HEK293 (cell line): ENCODE data around the gene SLMAP.
A peak's percentile ranks its signal among the peaks of the same experiment; 100 is the strongest.

ENCODE experiments used
- CTCF ChIA-PET: fragments of 350-600 bp; formaldehyde crosslinking; extraction: SDS; loops from one replicate; lab custom pipeline; 2021; ENCODE audit warnings: antibody characterized with exemption; lab: Yijun Ruan, JAX
- POLR2A ChIA-PET: fragments of 300-600 bp; formaldehyde crosslinking; extraction: SDS; loops from one replicate; lab custom pipeline; 2020; ENCODE audit warnings: antibody characterized with exemption, inconsistent platforms; lab: Yijun Ruan, JAX
- H3K27ac ChIP-seq: fragments of 200-500 bp; sonication (Bioruptor generic); 2 replicates; pipeline ENCODE4 v1.5.1; 2014; ENCODE audit warnings: low read depth, low read length, control low read depth, inconsistent platforms; ENCODE audit errors: extremely low read depth
- H3K36me3 ChIP-seq, 2 experiments: fragments of 200-500 bp in 1 of 2; sonication (Bioruptor generic) in 1 of 2; 1 replicate in 1 of 2; 2 replicates in 1 of 2; pipeline ENCODE4 v1.5.1; 2014 to 2017; ENCODE audit warnings: inconsistent platforms in 2 of 2, low read length in 2 of 2; ENCODE audit not compliant: control insufficient read depth in 2 of 2, insufficient read depth in 1 of 2
- H3K4me1 ChIP-seq: fragments of 200-500 bp; sonication (Bioruptor generic); 2 replicates; pipeline ENCODE4 v1.5.1; 2014; ENCODE audit warnings: mild to moderate bottlenecking, low read length, inconsistent platforms; ENCODE audit not compliant: control insufficient read depth, insufficient read depth
- H3K4me3 ChIP-seq: 2 replicates; pipeline ENCODE4 v1.5.1; 2011; ENCODE audit warnings: low read depth, mild to moderate bottlenecking, control low read depth, low read length, moderate library complexity
- H3K9me3 ChIP-seq: fragments of 200-500 bp; sonication (Bioruptor generic); 2 replicates; pipeline ENCODE4 v1.5.1; 2014; ENCODE audit warnings: low read depth, low read length, inconsistent platforms; ENCODE audit not compliant: control insufficient read depth, insufficient read depth
- KLF17 ChIP-seq: fragments of 450-650 bp; formaldehyde crosslinking; IDR thresholded peaks from 2 replicates; pipeline ENCODE4 v1.5.1; 2016; ENCODE audit warnings: missing biosample characterization, missing genetic modification characterization
- OSR2 ChIP-seq: fragments of 450-650 bp; formaldehyde crosslinking; IDR thresholded peaks from 2 replicates; pipeline ENCODE4 v1.5.1; 2016; ENCODE audit warnings: missing biosample characterization, missing genetic modification characterization
- SETDB1 ChIP-seq: IDR thresholded peaks from one replicate; pipeline ENCODE4 v1.6.1; 2017; ENCODE audit warnings: mild to moderate bottlenecking, low read length, moderate library complexity, mixed read lengths; ENCODE audit not compliant: insufficient read length
- YY1 ChIP-seq: fragments of 450-650 bp; formaldehyde crosslinking; IDR thresholded peaks from 2 replicates; pipeline ENCODE4 v1.5.1; 2018; ENCODE audit warnings: missing biosample characterization, missing genetic modification characterization
- ZBTB11 ChIP-seq: fragments of 450-650 bp; formaldehyde crosslinking; conservative IDR thresholded peaks from 2 replicates; pipeline ENCODE4 v1.5.1; 2016; ENCODE audit warnings: low read depth, missing biosample characterization, missing genetic modification characterization
- ZBTB49 ChIP-seq: fragments of 450-650 bp; formaldehyde crosslinking; IDR thresholded peaks from 2 replicates; pipeline ENCODE4 v1.5.1; 2016; ENCODE audit warnings: missing biosample characterization, missing genetic modification characterization, low read depth
- ZNF138 ChIP-seq: fragments of 450-650 bp; formaldehyde crosslinking; IDR thresholded peaks from 2 replicates; pipeline ENCODE4 v1.5.1; 2016; ENCODE audit warnings: missing biosample characterization, missing genetic modification characterization, borderline replicate concordance
- ZNF155 ChIP-seq: fragments of 450-650 bp; formaldehyde crosslinking; IDR thresholded peaks from 2 replicates; pipeline ENCODE4 v1.5.1; 2016; ENCODE audit warnings: missing biosample characterization, missing genetic modification characterization
- ZNF214 ChIP-seq: fragments of 450-650 bp; formaldehyde crosslinking; IDR thresholded peaks from 2 replicates; pipeline ENCODE4 v1.5.1; 2017; ENCODE audit warnings: missing biosample characterization, mild to moderate bottlenecking, missing genetic modification characterization, borderline replicate concordance
- ZNF394 ChIP-seq: fragments of 450-650 bp; formaldehyde crosslinking; IDR thresholded peaks from 2 replicates; pipeline ENCODE4 v1.5.1; 2016; ENCODE audit warnings: missing biosample characterization, missing genetic modification characterization, mild to moderate bottlenecking, moderate library complexity, borderline replicate concordance
- ZNF426 ChIP-seq: fragments of 450-650 bp; formaldehyde crosslinking; IDR thresholded peaks from 2 replicates; pipeline ENCODE4 v1.5.1; 2017; ENCODE audit warnings: missing biosample characterization, missing genetic modification characterization, mild to moderate bottlenecking, inconsistent platforms, moderate library complexity
- ZNF518A ChIP-seq: fragments of 450-650 bp; formaldehyde crosslinking; conservative IDR thresholded peaks from 2 replicates; pipeline ENCODE4 v1.5.1; 2016; ENCODE audit warnings: low read depth, missing biosample characterization, missing genetic modification characterization
- ZNF555 ChIP-seq: fragments of 450-650 bp; formaldehyde crosslinking; conservative IDR thresholded peaks from 2 replicates; pipeline ENCODE4 v1.5.1; 2017; ENCODE audit warnings: missing biosample characterization, mild to moderate bottlenecking, missing genetic modification characterization, inconsistent platforms
- ZNF571 ChIP-seq: fragments of 450-650 bp; formaldehyde crosslinking; IDR thresholded peaks from 2 replicates; pipeline ENCODE4 v1.5.0; 2017; ENCODE audit warnings: missing biosample characterization, missing genetic modification characterization
- ZNF654 ChIP-seq: fragments of 450-650 bp; formaldehyde crosslinking; IDR thresholded peaks from 2 replicates; pipeline ENCODE4 v1.5.1; 2016; ENCODE audit warnings: low read depth, missing biosample characterization, missing genetic modification characterization

The SLMAP gene

GRCh38 chr3:57937092-57937491, 181.0 kb downstream of the SLMAP start:
- ChIA-PET CTCF (interaction anchor here (0.9 kb wide), 1 partner anchor 13 kb away, joined by 5 read pairs; no protein-coding TSS in a partner anchor), POLR2A (no interaction called here)
- peak; percentile 47; the same call in 1 of the 2 replicates for TF ChIP-seq ZBTB11
- TF ChIP-seq ZNF138 (tag by site-specific recombination), result no peak
- TF ChIP-seq YY1 (tag by site-specific recombination), result no peak
- TF ChIP-seq ZNF214, result no peak
- TF ChIP-seq OSR2, result no peak
- TF ChIP-seq ZNF654 (tag by site-specific recombination), result peak; percentile 7; the same call in 1 of the 2 replicates
- peak; percentile 65 for TF ChIP-seq ZNF518A
- no peak for TF ChIP-seq KLF17 (tag by site-specific recombination)
- TF ChIP-seq ZNF555 (tag by site-specific recombination), result peak; percentile 27
- peak; percentile 53 for TF ChIP-seq ZNF426 (tag by site-specific recombination)
- TF ChIP-seq ZNF155 (tag by site-specific recombination), result no peak
- TF ChIP-seq ZNF394 (tag by site-specific recombination), result peak; percentile 79

GRCh38 chr3:57939775-57940174, 183.7 kb downstream of the SLMAP start:
- no peaks in the 10 kb centered on the region for H3K4me1 ChIP-seq
- no peaks in the 10 kb centered on the region for H3K36me3 ChIP-seq
- no peaks in the 10 kb centered on the region for H3K9me3 ChIP-seq
- ChIA-PET POLR2A (no interaction called here), CTCF (interaction anchor here (0.7 to 0.8 kb wide), 2 partner anchors 11 to 70 kb away, joined by 3 to 4 read pairs; no protein-coding TSS in a partner anchor)
- no peak overlapping the region for H3K4me3 ChIP-seq
- no peak for TF ChIP-seq ZNF571 (tag by site-specific recombination)
- TF ChIP-seq SETDB1, result no peak
- TF ChIP-seq ZBTB49 (tag by site-specific recombination), result no peak
- TF ChIP-seq, all 188 proteins: peak for 0
- H3K27ac ChIP-seq, result no peak overlapping the region

More at GRCh38 chr3:57937092-57937491, 181.0 kb downstream of the SLMAP start:
- H3K4me3 ChIP-seq, result no peak overlapping the region
- H3K9me3 ChIP-seq, result no peaks in the 10 kb centered on the region
- H3K36me3 ChIP-seq, result peaks cover 0 to 2% of the 10 kb centered on the region in 2 experiments; a peak in 1 of 3 replicates
- H3K27ac ChIP-seq, result no peak overlapping the region
- H3K4me1 ChIP-seq, result no peaks in the 10 kb centered on the region
